Measurements from ENCODE around the gene IL11.

DNA sequence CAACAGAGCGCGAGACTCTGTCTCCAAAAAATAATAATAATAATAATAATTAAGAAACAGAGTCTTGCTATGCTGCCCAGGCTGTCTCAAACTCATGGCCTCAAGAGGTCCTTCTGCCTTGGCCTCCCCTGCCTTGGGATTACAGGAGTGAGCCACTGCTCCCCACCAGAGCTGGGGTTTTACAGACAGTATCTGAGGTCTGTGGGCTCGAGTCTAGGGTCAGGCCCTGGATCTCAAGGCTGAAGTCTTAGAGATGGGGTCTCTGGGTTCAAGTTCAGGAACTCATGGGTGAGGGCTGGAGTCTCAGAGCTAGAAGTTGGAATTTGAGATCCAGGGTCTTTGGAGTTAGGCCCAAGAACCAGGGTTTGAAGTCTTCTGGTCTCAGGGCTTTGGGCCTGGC is 3.5 kb downstream of the IL11 start:
- TF ChIP-seq, protein P1, sequence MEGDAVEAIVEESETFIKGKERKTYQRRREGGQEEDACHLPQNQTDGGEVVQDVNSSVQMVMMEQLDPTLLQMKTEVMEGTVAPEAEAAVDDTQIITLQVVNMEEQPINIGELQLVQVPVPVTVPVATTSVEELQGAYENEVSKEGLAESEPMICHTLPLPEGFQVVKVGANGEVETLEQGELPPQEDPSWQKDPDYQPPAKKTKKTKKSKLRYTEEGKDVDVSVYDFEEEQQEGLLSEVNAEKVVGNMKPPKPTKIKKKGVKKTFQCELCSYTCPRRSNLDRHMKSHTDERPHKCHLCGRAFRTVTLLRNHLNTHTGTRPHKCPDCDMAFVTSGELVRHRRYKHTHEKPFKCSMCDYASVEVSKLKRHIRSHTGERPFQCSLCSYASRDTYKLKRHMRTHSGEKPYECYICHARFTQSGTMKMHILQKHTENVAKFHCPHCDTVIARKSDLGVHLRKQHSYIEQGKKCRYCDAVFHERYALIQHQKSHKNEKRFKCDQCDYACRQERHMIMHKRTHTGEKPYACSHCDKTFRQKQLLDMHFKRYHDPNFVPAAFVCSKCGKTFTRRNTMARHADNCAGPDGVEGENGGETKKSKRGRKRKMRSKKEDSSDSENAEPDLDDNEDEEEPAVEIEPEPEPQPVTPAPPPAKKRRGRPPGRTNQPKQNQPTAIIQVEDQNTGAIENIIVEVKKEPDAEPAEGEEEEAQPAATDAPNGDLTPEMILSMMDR (IDR thresholded peaks at IDR 0.05), result no peak
- TF ChIP-seq POLR2A (IDR thresholded peaks at IDR 0.05), result no peak

Measured in Peyer's patch (tissue), 4 donors.